K562 (cell line): ENCODE measurements around the gene RARRES2. TPM values are rescaled to one million over a fixed set of nuclear protein-coding genes. Genes with fewer than 3 reads are reported as not detected.

Source experiments
- ARID2 ChIP-seq: fragments of 450-650 bp; IDR thresholded peaks from 2 replicates; pipeline ENCODE4 v1.6.1; 2017; ENCODE audit warnings: antibody characterized with exemption, mild to moderate bottlenecking
- ASH1L ChIP-seq: fragments of 450-650 bp; IDR thresholded peaks from 2 replicates; pipeline ENCODE4 v1.6.1; 2018; ENCODE audit warnings: borderline replicate concordance, mild to moderate bottlenecking, low read depth; ENCODE audit not compliant: partially characterized antibody
- C11orf30 ChIP-seq: fragments of 450-650 bp; IDR thresholded peaks from 2 replicates; pipeline ENCODE4 v1.6.1; 2016; ENCODE audit warnings: low read depth, mild to moderate bottlenecking
- DNMT1 ChIP-seq: fragments of 450-650 bp; IDR thresholded peaks from 2 replicates; pipeline ENCODE4 v1.6.1; 2016; ENCODE audit warnings: antibody characterized with exemption, mild to moderate bottlenecking
- E2F5 ChIP-seq: sonication (generic); formaldehyde crosslinking; IDR thresholded peaks from 2 replicates; pipeline ENCODE4 v1.8.0; 2022; ENCODE audit warnings: mild to moderate bottlenecking, missing genetic modification reagents
- GABPA ChIP-seq: fragments of 200-800 bp; sonication (Bioruptor generic); conservative IDR thresholded peaks from 2 replicates; pipeline ENCODE4 v1.6.1; 2016; ENCODE audit warnings: low read depth, missing genetic modification characterization, missing compliant biosample characterization
- HNRNPL ChIP-seq: fragments of 200-400 bp; formaldehyde crosslinking; IDR thresholded peaks from 2 replicates; pipeline ENCODE4 v1.6.1; 2017; ENCODE audit warnings: low read depth, mild to moderate bottlenecking, low read length
- HSF4 ChIP-seq: fragments of 250-450 bp; sonication (Bioruptor Pico); IDR thresholded peaks from 2 replicates; pipeline ENCODE4 v2.1.2; 2022; ENCODE audit warnings: mild to moderate bottlenecking, moderate library complexity, borderline replicate concordance
- MAFG ChIP-seq: fragments of 450-650 bp; conservative IDR thresholded peaks from 2 replicates; pipeline ENCODE4 v1.6.1; 2016; ENCODE audit warnings: missing genetic modification characterization, missing compliant biosample characterization
- MLLT1 ChIP-seq, 2 experiments: fragments of 450-650 bp; IDR thresholded peaks; 2 replicates each; pipeline ENCODE4 v1.6.1; 2016
- NELFE ChIP-seq: IDR thresholded peaks from 2 replicates; pipeline ENCODE4 v1.6.1; 2011; ENCODE audit warnings: mild to moderate bottlenecking; ENCODE audit not compliant: insufficient read depth, insufficient read length
- PHB ChIP-seq: fragments of 250-450 bp; sonication (Bioruptor Pico); IDR thresholded peaks from 2 replicates; pipeline ENCODE4 v1.5.0; 2021
- PTRF ChIP-seq: fragments of 450-650 bp; IDR thresholded peaks from 2 replicates; pipeline ENCODE4 v1.6.1; 2016; ENCODE audit warnings: mild to moderate bottlenecking, missing genetic modification characterization, missing compliant biosample characterization
- TAF1 ChIP-seq: IDR thresholded peaks from 2 replicates; pipeline ENCODE4 v1.6.1; 2011; ENCODE audit warnings: mild to moderate bottlenecking, low read length, moderate library complexity; ENCODE audit not compliant: insufficient read depth, control insufficient read depth, severe bottlenecking; ENCODE audit errors: extremely low read depth
- U2AF1 ChIP-seq: fragments of 200-400 bp; formaldehyde crosslinking; optimal IDR thresholded peaks from 2 replicates; pipeline ENCODE3; 2017; ENCODE audit warnings: mild to moderate bottlenecking, low read depth, low read length, moderate library complexity
- ZNF263 ChIP-seq: sonication (generic); formaldehyde crosslinking; IDR thresholded peaks from 2 replicates; pipeline ENCODE4 v1.8.0; 2022; ENCODE audit warnings: mild to moderate bottlenecking, missing genetic modification reagents, borderline replicate concordance
- ZNF3 ChIP-seq: fragments of 250-450 bp; sonication (Bioruptor Pico); IDR thresholded peaks from 2 replicates; pipeline ENCODE4 v1.5.0; 2021; ENCODE audit warnings: mild to moderate bottlenecking, moderate library complexity
- ZNF57 ChIP-seq: fragments of 450-650 bp; formaldehyde crosslinking; IDR thresholded peaks from 2 replicates; pipeline ENCODE4 v1.4.0; 2020; ENCODE audit warnings: mild to moderate bottlenecking, moderate library complexity
- polyA plus RNA-seq, 8 experiments: library from polyadenylated mRNA; depleted of rRNA in 4 of 8; stranded (reverse) in 5 of 8; unstranded in 3 of 8; fragments of >200 nt; fragmentation: Nextera tagmentation in 2 of 8; fragmentation: Illumina TruSeq in 1 of 8; extraction: Ambion mirVana in 2 of 8; extraction: Trizol in 1 of 8; gene quantifications; 2 replicates each; pipeline versions ENCODE4 v1.2.1 to v1.2.3, GENCODE V29; 2011 to 2014; ENCODE audit warnings: inconsistent platforms in 1 of 8, missing spikeins in 1 of 8
- total RNA-seq, 7 experiments: library from RNA; depleted of rRNA in 6 of 7; stranded (reverse); fragments of >200 nt in 6 of 7; fragmentation: Illumina TruSeq in 2 of 7; extraction: Trizol in 2 of 7; gene quantifications; 2 replicates each; pipeline versions ENCODE4 v1.2.1 to v1.2.3, GENCODE V29; 2011 to 2021; ENCODE audit warnings: low replicate concordance in 1 of 7
- TF ChIP-seq, protein P1 (sequence below): sonication (generic); formaldehyde crosslinking; IDR thresholded peaks from 2 replicates; pipeline ENCODE4 v1.8.1; 2023; ENCODE audit warnings: mild to moderate bottlenecking, missing genetic modification reagents
- TF ChIP-seq, protein P2 (sequence below), 2 experiments: IDR thresholded peaks; 2 replicates each; pipeline ENCODE4 v1.6.1; 2011; ENCODE audit warnings: borderline replicate concordance in 1 of 2, control low read depth in 1 of 2, low read depth in 1 of 2, low read length in 1 of 2, mild to moderate bottlenecking in 1 of 2, mixed read lengths in 1 of 2, moderate library complexity in 1 of 2; ENCODE audit not compliant: insufficient read depth in 1 of 2, insufficient read length in 1 of 2, poor library complexity in 1 of 2, severe bottlenecking in 1 of 2; ENCODE audit errors: extremely low read depth in 1 of 2

RARRES2 gene
- total and polyA plus RNA-seq, 9 of the 15 experiments (the other 6 are each of a cell fraction or from before 2014, with no cell fraction given), result 0.11 to 1.7 (median 0.23) TPM; not detected in 6

GRCh38 chr7:150357771-150358427 lies 16.5 kb upstream of the RARRES2 start (continued):
- TF ChIP-seq, protein P1, sequence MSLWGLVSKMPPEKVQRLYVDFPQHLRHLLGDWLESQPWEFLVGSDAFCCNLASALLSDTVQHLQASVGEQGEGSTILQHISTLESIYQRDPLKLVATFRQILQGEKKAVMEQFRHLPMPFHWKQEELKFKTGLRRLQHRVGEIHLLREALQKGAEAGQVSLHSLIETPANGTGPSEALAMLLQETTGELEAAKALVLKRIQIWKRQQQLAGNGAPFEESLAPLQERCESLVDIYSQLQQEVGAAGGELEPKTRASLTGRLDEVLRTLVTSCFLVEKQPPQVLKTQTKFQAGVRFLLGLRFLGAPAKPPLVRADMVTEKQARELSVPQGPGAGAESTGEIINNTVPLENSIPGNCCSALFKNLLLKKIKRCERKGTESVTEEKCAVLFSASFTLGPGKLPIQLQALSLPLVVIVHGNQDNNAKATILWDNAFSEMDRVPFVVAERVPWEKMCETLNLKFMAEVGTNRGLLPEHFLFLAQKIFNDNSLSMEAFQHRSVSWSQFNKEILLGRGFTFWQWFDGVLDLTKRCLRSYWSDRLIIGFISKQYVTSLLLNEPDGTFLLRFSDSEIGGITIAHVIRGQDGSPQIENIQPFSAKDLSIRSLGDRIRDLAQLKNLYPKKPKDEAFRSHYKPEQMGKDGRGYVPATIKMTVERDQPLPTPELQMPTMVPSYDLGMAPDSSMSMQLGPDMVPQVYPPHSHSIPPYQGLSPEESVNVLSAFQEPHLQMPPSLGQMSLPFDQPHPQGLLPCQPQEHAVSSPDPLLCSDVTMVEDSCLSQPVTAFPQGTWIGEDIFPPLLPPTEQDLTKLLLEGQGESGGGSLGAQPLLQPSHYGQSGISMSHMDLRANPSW, result no peak
- TF ChIP-seq TAF1 (no peak), ZNF263 (peak; percentile 98), HNRNPL (no peak), HSF4 (CRISPR knock-in tag) (no peak), C11orf30 (no peak), E2F5 (CRISPR knock-in tag) (no peak), PHB (CRISPR knock-in tag) (no peak), MAFG (tag) (no peak), ZNF3 (CRISPR knock-in tag) (no peak), ZNF57 (CRISPR knock-in tag) (no peak), ARID2 (no peak), GABPA (tag) (no peak), ASH1L (no peak), NELFE (no peak), MLLT1 (IDR thresholded peaks at IDR 0.05) (peak in 1 of 2 experiments; percentile 15; a peak in 1 of 4 replicates), DNMT1 (no peak), U2AF1 (no peak), PTRF (tag) (no peak)
- TF ChIP-seq, protein P2, sequence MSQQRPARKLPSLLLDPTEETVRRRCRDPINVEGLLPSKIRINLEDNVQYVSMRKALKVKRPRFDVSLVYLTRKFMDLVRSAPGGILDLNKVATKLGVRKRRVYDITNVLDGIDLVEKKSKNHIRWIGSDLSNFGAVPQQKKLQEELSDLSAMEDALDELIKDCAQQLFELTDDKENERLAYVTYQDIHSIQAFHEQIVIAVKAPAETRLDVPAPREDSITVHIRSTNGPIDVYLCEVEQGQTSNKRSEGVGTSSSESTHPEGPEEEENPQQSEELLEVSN (IDR thresholded peaks at IDR 0.05; ENCODE audit: borderline replicate concordance in 1 of 2, extremely low read depth in 1 of 2, insufficient read depth in 1 of 2, insufficient read length in 1 of 2, low read depth in 1 of 2, low read length in 1 of 2, poor library complexity in 1 of 2, severe bottlenecking in 1 of 2), result no peak
